ENCODE measurements around the gene ACAT1.
"Not testable (repeated sequence)": the region's sequence is repeated elsewhere in the genome, so short reads cannot be mapped to it uniquely, and the experiment has no call there.

GRCh38 chr11:108120936-108121273 is 462 bp upstream of the ACAT1 start:
- not testable (repeated sequence) for TF ChIP-seq CTCF, POLR2A (IDR thresholded peaks at IDR 0.05)

Measured in esophagus squamous epithelium (tissue), 4 donors.